Small intestine (tissue), 16 donors: Measurements from ENCODE around the gene TSPOAP1. TPM values are rescaled to one million over a fixed set of nuclear protein-coding genes. Genes with fewer than 3 reads are reported as not detected.

Source experiments
- DNase-seq, 2 donors: peaks; one replicate each; pipeline versions ENCODE4 v3.0.0 to v3.0.0-alpha.2; 2013
- FAIRE-seq: peaks from 2 replicates; lab custom pipeline; 2012; peaks lifted over from hg19 to GRCh38; lab: Jason Lieb, UNC
- H3K27ac ChIP-seq, 3 donors: one replicate each; pipeline ENCODE4 v1.5.1; 2013; ENCODE audit warnings: low read length in 2 of 3, mild to moderate bottlenecking in 2 of 3, control low read depth in 1 of 3, inconsistent platforms in 1 of 3, low read depth in 1 of 3, moderate library complexity in 1 of 3
- H3K27me3 ChIP-seq, 3 donors: one replicate each; pipeline ENCODE4 v1.6.1; 2013; ENCODE audit warnings: low read length in 3 of 3, inconsistent platforms in 1 of 3; ENCODE audit not compliant: control insufficient read depth in 3 of 3, insufficient read depth in 3 of 3
- H3K36me3 ChIP-seq, 3 donors: one replicate each; pipeline ENCODE4 v1.6.1; 2013; ENCODE audit warnings: low read length in 3 of 3, inconsistent platforms in 1 of 3, low read depth in 1 of 3, mild to moderate bottlenecking in 1 of 3, moderate library complexity in 1 of 3; ENCODE audit not compliant: control insufficient read depth in 3 of 3, insufficient read depth in 2 of 3
- H3K4me1 ChIP-seq, 3 donors: one replicate each; pipeline ENCODE4 v1.6.1; 2013; ENCODE audit warnings: low read length in 2 of 3, inconsistent platforms in 1 of 3, low read depth in 1 of 3, mild to moderate bottlenecking in 1 of 3, moderate library complexity in 1 of 3; ENCODE audit not compliant: control insufficient read depth in 3 of 3, insufficient read depth in 2 of 3
- H3K4me3 ChIP-seq, 3 donors: one replicate each; pipeline ENCODE4 v1.5.1; 2013; ENCODE audit warnings: low read length in 3 of 3, control low read depth in 1 of 3, inconsistent platforms in 1 of 3, low read depth in 1 of 3, mild to moderate bottlenecking in 1 of 3, moderate library complexity in 1 of 3
- H3K9me3 ChIP-seq, 2 donors: one replicate each; pipeline ENCODE4 v1.6.1; 2013; ENCODE audit warnings: low read depth in 1 of 2, low read length in 1 of 2; ENCODE audit not compliant: control insufficient read depth in 2 of 2, insufficient read depth in 1 of 2
- WGBS, 3 donors: extraction: QIAGEN DNeasy Blood & Tissue Kit; methylation state at CpG; one replicate each; pipeline ENCODE4 v1.1.7; 2013; 5-methylcytosine and 5-hydroxymethylcytosine counted together
- long read RNA-seq, 10 donors: transcript quantifications; one replicate each; lab custom pipeline, GENCODE V29; 2026
- polyA plus RNA-seq, 4 donors: library from polyadenylated mRNA; stranded (reverse) in 3 of 4; unstranded in 1 of 4; fragments of 200-250 nt in 3 of 4; fragments of 120-200 nt in 1 of 4; gene quantifications; one replicate each; pipeline versions ENCODE4 v1.2.1 to v1.2.3, GENCODE V29; 2013
- donor health status: healthy with polysubstance abuse.
- donor health status: control.
- donor health status: control.
- donor health status: Bipolar disorder and iron deficiency.
- donor health status: healthy.

TSPOAP1 gene
- 10 to 100 TPM in 1 of 4 donors, 1 to 10 TPM in 2, under 1 TPM in 1; 0.89 to 10.9 (median 2.6) TPM for polyA plus RNA-seq
- long read RNA-seq, donor 1, result 0 reads
- long read RNA-seq, donor 2, result 0 reads
- long read RNA-seq, donor 3, full-length matches to known transcripts, result 1 of 1 reads
- long read RNA-seq, donor 3, partial matches to known transcripts, result 0 of 1 reads
- long read RNA-seq, donor 3, other reads (novel, unspliced or antisense), result 0 of 1 reads
- long read RNA-seq, donor 4, result 0 reads
- long read RNA-seq, donor 5, full-length matches to known transcripts, result 1 of 1 reads
- long read RNA-seq, donor 5, partial matches to known transcripts, result 0 of 1 reads
- long read RNA-seq, donor 5, other reads (novel, unspliced or antisense), result 0 of 1 reads
- long read RNA-seq, donor 6, result 0 reads
- long read RNA-seq, donor 7, full-length matches to known transcripts, result 2 of 2 reads
- long read RNA-seq, donor 7, partial matches to known transcripts, result 0 of 2 reads
- long read RNA-seq, donor 7, other reads (novel, unspliced or antisense), result 0 of 2 reads
- long read RNA-seq, donor 8, result 0 reads
- long read RNA-seq, donor 9, full-length matches to known transcripts, result 1 of 1 reads
- long read RNA-seq, donor 9, partial matches to known transcripts, result 0 of 1 reads
- long read RNA-seq, donor 9, other reads (novel, unspliced or antisense), result 0 of 1 reads
- long read RNA-seq, donor 10, full-length matches to known transcripts, result 3 of 3 reads
- long read RNA-seq, donor 10, partial matches to known transcripts, result 0 of 3 reads
- long read RNA-seq, donor 10, other reads (novel, unspliced or antisense), result 0 of 3 reads

GRCh38 chr17:58328195-58329034 is at the start of gene TSPOAP1:
TSS of gene TSPOAP1 (minus strand) at chr17:58328795. CDS start at chr17:58327920, 875 bp downstream.
- no peak for DNase-seq
- H3K9me3 ChIP-seq, result no peaks in the 10 kb centered on the region
- WGBS, 3 donors, result 35 to 59% (median 45%) methylated on average over 22 to 23 of the region's 23 CpGs
- peak within 1 kb of the TSS in 1 of 3 donors; percentile 31 for H3K4me3 ChIP-seq
- no peak for FAIRE-seq
- peaks cover 0 to 19% (median 3%) of the 10 kb centered on the region in 3 donors for H3K4me1 ChIP-seq
- H3K27ac ChIP-seq, result peak within 1 kb of the TSS in 2 of 3 donors; percentile 45 to 50
- no peaks in the 10 kb centered on the region for H3K36me3 ChIP-seq
- H3K27me3 ChIP-seq, result peaks cover 0 to 9% (median 2%) of the 10 kb centered on the region in 3 donors

DNA sequence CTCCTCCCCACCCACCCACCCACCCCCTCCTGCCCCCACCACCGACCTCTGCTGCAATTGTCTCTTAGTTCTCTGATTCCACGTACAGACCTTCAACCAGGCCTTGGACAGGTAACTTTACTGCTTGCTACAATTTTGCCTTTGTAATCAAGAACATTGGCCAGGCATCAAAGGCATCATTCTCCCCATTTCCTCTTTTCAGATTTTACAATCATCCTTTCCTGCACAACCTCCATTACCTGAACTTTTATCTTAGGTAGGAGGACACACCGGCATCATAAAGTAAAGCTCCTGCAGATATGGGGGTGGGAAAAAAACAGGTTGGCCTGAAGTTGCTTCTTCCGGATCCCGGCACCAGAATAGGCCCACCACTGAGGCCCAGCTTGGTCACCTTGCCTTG is 49.1 kb upstream of the TSPOAP1 start:
- FAIRE-seq (no peak), DNase-seq (peak; percentile 67 to 74)
- 23 to 59% (median 38%) methylated on average over 4 to 5 of the region's 5 CpGs for WGBS, 3 donors
- peaks cover 0 to 7% (median 0%) of the 10 kb centered on the region in 3 donors for H3K36me3 ChIP-seq
- peak overlapping the region in 2 of 3 donors; percentile 36 to 48 for H3K27ac ChIP-seq
- H3K9me3 ChIP-seq, result no peaks in the 10 kb centered on the region
- peaks cover 17 to 82% (median 17%) of the 10 kb centered on the region in 3 donors for H3K4me1 ChIP-seq
- H3K4me3 ChIP-seq, result no peak overlapping the region
- H3K27me3 ChIP-seq, result no peaks in the 10 kb centered on the region

GRCh38 chr17:58377093-58377601 is 48.6 kb upstream of the TSPOAP1 start:
- Histone ChIP-seq H3K9me3 (no peaks in the 10 kb centered on the region), H3K4me3 (no peak overlapping the region), H3K4me1 (peaks cover 14 to 79% (median 16%) of the 10 kb centered on the region in 3 donors), H3K27me3 (no peaks in the 10 kb centered on the region), H3K27ac (peak overlapping the region; percentile 39 to 64 (median 53)), H3K36me3 (peaks cover 0 to 12% (median 0%) of the 10 kb centered on the region in 3 donors)
- FAIRE-seq (no peak), DNase-seq (peak; percentile 84 to 92)
- WGBS, 3 donors, result 22 to 60% (median 41%) methylated on average over 3 of the region's 3 CpGs

- Histone ChIP-seq H3K36me3 (peaks cover 0 to 14% (median 0%) of the 10 kb centered on the region in 3 donors), H3K27ac (peak overlapping the region; percentile 52 to 64 (median 53)), H3K27me3 (no peaks in the 10 kb centered on the region), H3K9me3 (no peaks in the 10 kb centered on the region), H3K4me1 (peaks cover 14 to 75% (median 16%) of the 10 kb centered on the region in 3 donors), H3K4me3 (no peak overlapping the region)
- FAIRE-seq, result no peak
- DNase-seq, result peak in 1 of 2 donors; percentile 20
- WGBS, 3 donors, result 28 to 50% (median 38%) methylated on average over 4 of the region's 4 CpGs
Measured at GRCh38 chr17:58376472-58377000, 47.9 kb upstream of the TSPOAP1 start.

- Histone ChIP-seq H3K36me3 (peaks cover 0 to 19% (median 0%) of the 10 kb centered on the region in 3 donors), H3K4me1 (peaks cover 9 to 74% (median 12%) of the 10 kb centered on the region in 3 donors), H3K9me3 (no peaks in the 10 kb centered on the region), H3K27me3 (no peaks in the 10 kb centered on the region), H3K27ac (peak overlapping the region; percentile 50 to 64 (median 62)), H3K4me3 (no peak overlapping the region)
- FAIRE-seq (no peak), DNase-seq (peak; percentile 54 to 62)
- 51 to 71% (median 59%) methylated on average over 2 of the region's 2 CpGs for WGBS, 3 donors
Measured at GRCh38 chr17:58375811-58376210, 47.2 kb upstream of the TSPOAP1 start.

- Histone ChIP-seq H3K4me3 (no peak overlapping the region), H3K27me3 (no peaks in the 10 kb centered on the region), H3K27ac (peak overlapping the region; percentile 62 to 76 (median 64)), H3K4me1 (peaks cover 8 to 74% (median 12%) of the 10 kb centered on the region in 3 donors), H3K9me3 (no peaks in the 10 kb centered on the region), H3K36me3 (peaks cover 0 to 25% (median 0%) of the 10 kb centered on the region in 3 donors)
- FAIRE-seq (no peak), DNase-seq (peak in 1 of 2 donors; percentile 82)
- 11 to 56% (median 41%) methylated on average over 5 of the region's 5 CpGs for WGBS, 3 donors
Measured at GRCh38 chr17:58375256-58375655, 46.7 kb upstream of the TSPOAP1 start.

GRCh38 chr17:58373923-58374322 is 45.3 kb upstream of the TSPOAP1 start:
- Histone ChIP-seq H3K4me1 (peaks cover 2 to 74% (median 14%) of the 10 kb centered on the region in 3 donors), H3K27me3 (no peaks in the 10 kb centered on the region), H3K27ac (no peak overlapping the region), H3K36me3 (peaks cover 0 to 32% (median 0%) of the 10 kb centered on the region in 3 donors), H3K9me3 (no peaks in the 10 kb centered on the region), H3K4me3 (no peak overlapping the region)
- DNase-seq, result no peak
- FAIRE-seq, result no peak
- 81 to 88% (median 87%) methylated on average over 1 of the region's 1 CpG for WGBS, 3 donors
